ENCODE measurements around the gene ARHGAP15.

Gene ARHGAP15

GRCh38 chr2:143183804-143184463 lies 54.7 kb downstream of the ARHGAP15 start:
- Histone ChIP-seq H3F3A (ENCODE audit: insufficient read depth) (no peaks in the 10 kb centered on the region), H4K20me1 (ENCODE audit: low read depth, low read length) (no peaks in the 10 kb centered on the region), H3K9ac (ENCODE audit: low read length) (no peak overlapping the region), H3K36me3 (ENCODE audit: low read length) (0 out of 2 replicates have a peak, but pooled peaks cover 6% of the 10 kb centered on the region), H3K27ac (ENCODE audit: low read depth, low read length) (no peak overlapping the region), H3K4me2 (ENCODE audit: low read depth, low read length, poor library complexity, severe bottlenecking) (no peak overlapping the region), H3K4me3 (ENCODE audit: insufficient read depth, low read length, poor library complexity, severe bottlenecking) (no peak overlapping the region), H3K27me3 (ENCODE audit: low read length) (no peaks in the 10 kb centered on the region), H3K9me3 (ENCODE audit: insufficient read depth, low read length) (no peaks in the 10 kb centered on the region), H3K79me2 (ENCODE audit: insufficient read depth, low read length) (peaks cover 5% of the 10 kb centered on the region), H3K9me2 (replicated peaks; ENCODE audit: insufficient read depth, low read length) (no peaks in the 10 kb centered on the region), H2AFZ (ENCODE audit: low read depth, low read length, severe bottlenecking) (no peak overlapping the region)
- TF ChIP-seq, protein P1, sequence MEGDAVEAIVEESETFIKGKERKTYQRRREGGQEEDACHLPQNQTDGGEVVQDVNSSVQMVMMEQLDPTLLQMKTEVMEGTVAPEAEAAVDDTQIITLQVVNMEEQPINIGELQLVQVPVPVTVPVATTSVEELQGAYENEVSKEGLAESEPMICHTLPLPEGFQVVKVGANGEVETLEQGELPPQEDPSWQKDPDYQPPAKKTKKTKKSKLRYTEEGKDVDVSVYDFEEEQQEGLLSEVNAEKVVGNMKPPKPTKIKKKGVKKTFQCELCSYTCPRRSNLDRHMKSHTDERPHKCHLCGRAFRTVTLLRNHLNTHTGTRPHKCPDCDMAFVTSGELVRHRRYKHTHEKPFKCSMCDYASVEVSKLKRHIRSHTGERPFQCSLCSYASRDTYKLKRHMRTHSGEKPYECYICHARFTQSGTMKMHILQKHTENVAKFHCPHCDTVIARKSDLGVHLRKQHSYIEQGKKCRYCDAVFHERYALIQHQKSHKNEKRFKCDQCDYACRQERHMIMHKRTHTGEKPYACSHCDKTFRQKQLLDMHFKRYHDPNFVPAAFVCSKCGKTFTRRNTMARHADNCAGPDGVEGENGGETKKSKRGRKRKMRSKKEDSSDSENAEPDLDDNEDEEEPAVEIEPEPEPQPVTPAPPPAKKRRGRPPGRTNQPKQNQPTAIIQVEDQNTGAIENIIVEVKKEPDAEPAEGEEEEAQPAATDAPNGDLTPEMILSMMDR (IDR thresholded peaks at IDR 0.05; ENCODE audit: insufficient read depth, low read length, poor library complexity, severe bottlenecking), result no peak
- no peak for TF ChIP-seq EZH2phosphoT487 (conservative IDR thresholded peaks at IDR 0.05; ENCODE audit: low read length)

DNA sequence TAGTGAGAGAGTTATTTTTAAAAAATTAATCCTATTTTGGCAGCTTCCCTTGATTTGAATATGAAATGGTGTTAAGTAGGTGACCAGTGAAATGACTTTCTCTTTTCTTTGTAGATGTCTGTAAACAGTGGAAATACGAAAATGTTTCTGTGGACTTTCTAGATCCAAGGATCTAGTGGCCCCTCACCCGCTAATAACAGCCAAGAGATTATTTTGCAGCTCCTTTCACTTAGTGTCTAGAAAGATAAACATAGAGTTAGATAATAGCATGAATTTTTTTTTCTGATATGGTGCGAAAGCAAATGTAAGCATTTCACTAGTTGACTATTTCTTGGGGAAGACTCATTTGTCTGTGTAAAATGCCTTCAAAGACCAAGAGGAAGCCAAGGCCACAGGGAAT lies 57.7 kb downstream of the ARHGAP15 start:
- no peaks in the 10 kb centered on the region for H3K9me3 ChIP-seq (ENCODE audit: insufficient read depth, low read length)

GRCh38 chr2:143190431-143190830 lies 61.2 kb downstream of the ARHGAP15 start:
- H3K4me3 ChIP-seq (ENCODE audit: insufficient read depth, low read length, poor library complexity, severe bottlenecking), result no peak overlapping the region
- H3K27me3 ChIP-seq (ENCODE audit: low read length), result no peaks in the 10 kb centered on the region
- no peak overlapping the region for H3K9ac ChIP-seq (ENCODE audit: low read length)
- no peaks in the 10 kb centered on the region for H4K20me1 ChIP-seq (ENCODE audit: low read depth, low read length)
- no peaks in the 10 kb centered on the region for H3K9me3 ChIP-seq (ENCODE audit: insufficient read depth, low read length)
- H3F3A ChIP-seq (ENCODE audit: insufficient read depth), result no peaks in the 10 kb centered on the region
- H3K9me2 ChIP-seq (replicated peaks; ENCODE audit: insufficient read depth, low read length), result no peaks in the 10 kb centered on the region
- no peak overlapping the region for H3K27ac ChIP-seq (ENCODE audit: low read depth, low read length)
- TF ChIP-seq, protein P1 (IDR thresholded peaks at IDR 0.05; ENCODE audit: insufficient read depth, low read length, poor library complexity, severe bottlenecking), result no peak
- TF ChIP-seq EZH2phosphoT487 (conservative IDR thresholded peaks at IDR 0.05; ENCODE audit: low read length), result no peak
- no peak overlapping the region for H3K4me2 ChIP-seq (ENCODE audit: low read depth, low read length, poor library complexity, severe bottlenecking)
- H2AFZ ChIP-seq (ENCODE audit: low read depth, low read length, severe bottlenecking), result no peak overlapping the region
- H3K36me3 ChIP-seq (ENCODE audit: low read length), result no peaks in the 10 kb centered on the region
- H3K79me2 ChIP-seq (ENCODE audit: insufficient read depth, low read length), result peaks cover 4% of the 10 kb centered on the region

More for the DNA sequence above, 57.7 kb downstream of the ARHGAP15 start:
- Histone ChIP-seq H3K9me2 (replicated peaks; ENCODE audit: insufficient read depth, low read length) (no peaks in the 10 kb centered on the region), H3K9ac (ENCODE audit: low read length) (no peak overlapping the region), H4K20me1 (ENCODE audit: low read depth, low read length) (no peaks in the 10 kb centered on the region), H3K27ac (ENCODE audit: low read depth, low read length) (no peak overlapping the region), H2AFZ (ENCODE audit: low read depth, low read length, severe bottlenecking) (no peak overlapping the region), H3K4me2 (ENCODE audit: low read depth, low read length, poor library complexity, severe bottlenecking) (no peak overlapping the region), H3F3A (ENCODE audit: insufficient read depth) (no peaks in the 10 kb centered on the region), H3K27me3 (ENCODE audit: low read length) (no peaks in the 10 kb centered on the region), H3K36me3 (ENCODE audit: low read length) (no peaks in the 10 kb centered on the region), H3K4me3 (ENCODE audit: insufficient read depth, low read length, poor library complexity, severe bottlenecking) (no peak overlapping the region), H3K79me2 (ENCODE audit: insufficient read depth, low read length) (peaks cover 5% of the 10 kb centered on the region)
- TF ChIP-seq, protein P1 (IDR thresholded peaks at IDR 0.05; ENCODE audit: insufficient read depth, low read length, poor library complexity, severe bottlenecking), result no peak
- TF ChIP-seq EZH2phosphoT487 (conservative IDR thresholded peaks at IDR 0.05; ENCODE audit: low read length), result no peak

Measured in SU-DHL-6 (cell line).